Dedifferentiated amniotic fluid mesenchymal stem cell (primary cell): Measurements from ENCODE around the gene CD207.
A peak's percentile ranks its signal among the peaks of the same experiment; 100 is the strongest.
"Not testable (repeated sequence)": the region's sequence is repeated elsewhere in the genome, so short reads cannot be mapped to it uniquely, and the experiment has no call there.

Source experiments
- DNase-seq: peaks from one replicate; pipeline ENCODE4 v3.0.0-alpha.2; 2016; ENCODE audit errors: extremely low spot score

CD207 gene

DNA sequence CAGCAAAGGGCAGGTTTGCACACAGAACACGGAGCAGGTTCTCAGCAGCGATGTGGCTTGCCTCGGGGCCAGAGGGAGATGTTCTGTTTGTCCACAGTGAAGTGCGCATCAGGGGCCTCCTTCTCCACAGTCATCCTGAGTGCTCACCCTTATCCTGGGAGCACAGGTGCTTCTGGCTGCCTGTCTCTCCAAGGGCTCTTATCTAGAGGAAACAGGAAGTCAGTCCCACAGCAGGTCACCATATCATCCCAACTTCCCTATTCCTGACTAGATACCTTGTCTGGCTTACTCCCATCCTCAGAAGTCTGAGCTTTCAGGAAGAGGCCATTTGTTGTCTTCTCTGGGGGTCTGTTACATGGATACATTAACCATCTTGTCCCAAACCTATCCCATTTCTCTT is at the start of gene CD207:
TSS of gene CD207 (minus strand) at position 174 of the 400 bp plus-strand sequence. CDS start at position 134, 40 bp downstream.
- DNase-seq, result no peak

- not testable (repeated sequence) for DNase-seq
Observed at GRCh38 chr2:70878543-70878942, 42.9 kb upstream of the CD207 start.

DNA sequence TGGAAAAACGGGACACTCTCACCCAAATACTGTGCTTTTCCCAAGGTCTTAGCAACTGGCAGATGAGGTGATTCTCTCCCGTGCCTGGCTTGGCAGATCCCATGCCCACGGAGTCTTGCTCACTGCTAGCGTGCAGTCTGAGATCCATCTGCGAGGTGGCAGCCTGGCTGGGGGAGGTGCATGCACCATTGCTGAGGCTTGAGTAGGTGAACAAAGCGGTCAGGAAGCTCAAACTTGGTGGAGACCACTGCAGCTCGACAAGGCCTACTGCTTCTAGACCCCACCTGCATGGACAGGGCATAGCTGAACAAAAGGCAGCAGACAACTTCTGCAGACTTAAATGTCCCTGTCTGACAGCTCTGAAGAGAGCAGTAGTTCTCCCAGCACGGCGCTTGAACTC is 40.5 kb upstream of the CD207 start:
- DNase-seq, result not testable (repeated sequence)

DNA sequence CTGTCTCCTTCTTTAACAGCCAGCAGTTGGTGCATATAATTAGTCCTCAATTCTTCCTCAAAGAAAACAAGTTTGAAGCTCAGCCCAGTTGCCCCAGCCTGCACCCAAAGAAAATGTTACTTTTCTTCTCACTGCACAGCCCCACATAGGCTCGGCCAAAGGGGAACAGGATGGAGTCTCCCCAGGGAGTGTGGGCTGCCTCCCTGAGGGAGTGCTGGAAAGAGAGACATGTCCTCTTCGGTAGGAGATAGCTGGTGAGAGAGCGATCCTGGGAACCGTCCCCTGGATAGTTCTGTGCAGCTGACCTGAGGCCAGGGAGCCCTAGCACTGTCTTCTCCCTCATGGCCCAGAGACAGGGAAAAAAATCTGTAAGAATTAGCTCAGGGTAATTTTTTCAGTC is 37.9 kb upstream of the CD207 start:
- DNase-seq, result no peak

GRCh38 chr2:70871398-70872211 is 36.0 kb upstream of the CD207 start:
- peak; percentile 66 for DNase-seq

DNA sequence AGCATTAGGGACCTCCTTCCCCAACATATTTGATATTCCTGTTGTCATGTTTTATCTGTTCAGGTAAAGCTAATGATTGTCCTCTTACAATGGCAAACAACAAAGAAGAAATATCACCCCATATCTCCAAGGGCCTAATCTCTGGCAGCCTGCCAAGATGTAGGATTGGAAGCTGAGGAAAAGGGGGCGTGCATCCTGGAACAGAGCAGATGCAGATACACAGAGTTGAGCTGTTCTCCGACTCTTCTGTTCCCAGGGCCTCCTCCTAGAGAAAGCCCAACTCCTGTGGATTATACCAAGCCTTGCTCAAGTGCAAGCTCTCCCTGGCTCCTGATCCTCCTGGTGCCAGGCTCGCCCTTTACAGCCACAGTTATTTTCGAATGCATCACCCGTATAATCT is 35.2 kb upstream of the CD207 start:
- no peak for DNase-seq

DNA sequence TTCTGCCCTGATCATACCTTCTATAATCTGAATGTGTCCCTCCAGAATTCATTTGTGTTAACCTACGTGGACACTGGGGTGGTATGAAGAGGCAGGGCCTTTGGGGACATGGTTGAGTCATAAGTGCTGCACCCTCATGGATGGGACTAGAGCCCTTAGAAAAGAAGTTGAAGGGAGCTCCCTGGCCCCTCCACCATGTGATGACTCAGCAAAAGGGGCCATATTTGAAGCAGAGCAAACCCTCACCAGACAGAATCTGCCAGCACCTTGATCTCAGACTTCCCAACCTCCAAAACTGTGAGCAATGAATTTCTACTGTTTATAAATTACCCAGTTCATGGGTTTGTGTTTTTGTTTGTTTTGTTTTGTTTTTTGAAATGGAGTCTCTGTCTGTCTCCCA is 33.4 kb upstream of the CD207 start:
- no peak for DNase-seq

DNA sequence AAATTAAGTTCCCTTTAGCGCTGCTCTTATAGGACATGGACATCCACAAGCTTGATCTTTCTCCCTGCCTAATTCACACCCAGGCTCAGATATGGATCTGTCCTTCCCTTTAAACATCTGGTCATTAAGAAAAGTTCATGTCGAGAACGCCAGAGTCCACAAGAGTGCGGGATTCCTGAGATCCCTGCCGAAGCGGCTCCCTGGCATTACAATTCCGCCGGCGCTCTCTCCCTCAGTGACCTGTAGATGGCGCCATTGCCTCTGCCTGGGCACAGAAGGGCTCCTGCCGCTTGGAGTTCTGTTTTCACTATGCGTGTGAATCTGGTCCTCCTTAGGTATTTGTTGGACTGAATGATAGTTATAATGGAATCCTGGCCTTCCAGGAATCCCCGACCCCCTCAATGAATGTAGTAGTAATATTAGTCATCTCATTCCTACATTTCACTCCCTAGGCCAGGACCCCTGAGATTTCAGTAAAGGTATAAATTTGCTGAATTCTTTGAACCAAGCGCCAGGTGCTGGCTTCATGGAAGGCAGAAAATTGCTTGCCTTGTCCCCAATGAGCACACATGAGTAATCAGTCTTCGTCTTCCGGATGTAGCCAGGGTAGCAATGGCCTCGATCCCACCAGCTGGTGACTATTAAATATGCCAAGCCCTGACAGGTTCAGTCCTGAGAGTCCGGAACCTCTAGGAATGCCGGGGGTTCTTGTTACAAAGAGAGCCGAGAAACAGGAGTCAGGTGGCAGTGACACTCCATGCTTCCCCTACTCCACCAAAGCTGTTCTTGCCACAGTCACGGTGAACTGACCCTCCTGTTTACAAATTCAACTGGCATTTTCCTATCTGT is 26.4 kb upstream of the CD207 start:
- DNase-seq, result peak; percentile 75

GRCh38 chr2:70855667-70856066 is 20.1 kb upstream of the CD207 start:
- DNase-seq, result no peak

DNA sequence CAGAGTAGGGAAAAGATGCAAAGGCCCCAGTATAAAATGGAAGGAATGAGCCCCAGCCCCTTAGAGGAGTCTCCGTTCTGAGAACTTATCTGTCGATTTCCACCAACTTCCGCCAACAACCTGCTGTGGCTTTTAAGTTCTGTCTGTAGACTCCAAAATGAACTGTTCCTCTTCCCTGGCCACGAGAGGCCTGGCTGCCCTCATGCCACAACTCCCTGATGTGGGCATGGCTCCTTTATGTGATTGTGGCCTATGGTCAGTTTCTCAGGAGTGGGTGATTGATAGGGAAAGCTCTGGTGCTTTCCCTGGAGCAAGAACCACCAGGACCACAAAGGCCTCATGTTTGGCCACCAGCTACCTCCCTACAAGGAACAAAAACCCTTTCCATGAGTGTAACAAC is 18.8 kb upstream of the CD207 start:
- no peak for DNase-seq

DNA sequence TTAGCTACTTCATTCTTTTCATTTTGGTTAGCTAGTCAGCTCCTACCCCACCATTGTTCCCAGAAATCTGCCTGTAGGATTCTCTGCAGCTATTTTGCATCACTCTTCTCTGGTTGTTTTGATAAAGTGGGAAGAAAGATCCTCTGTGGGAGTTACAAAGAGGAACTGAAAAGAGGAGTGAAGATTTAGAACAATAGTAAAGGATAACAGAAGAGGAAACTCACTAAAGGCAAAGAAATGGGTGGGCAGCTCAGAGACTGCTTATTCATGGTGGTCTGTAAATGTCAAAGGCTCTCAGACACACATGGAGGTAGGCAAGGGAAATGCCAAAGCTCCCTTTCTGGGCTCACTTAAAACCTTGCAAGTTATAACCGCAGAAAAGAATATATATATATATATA is 17.2 kb upstream of the CD207 start:
- DNase-seq, result no peak

- no peak for DNase-seq
Observed at GRCh38 chr2:70851704-70852103, 16.1 kb upstream of the CD207 start.

DNA sequence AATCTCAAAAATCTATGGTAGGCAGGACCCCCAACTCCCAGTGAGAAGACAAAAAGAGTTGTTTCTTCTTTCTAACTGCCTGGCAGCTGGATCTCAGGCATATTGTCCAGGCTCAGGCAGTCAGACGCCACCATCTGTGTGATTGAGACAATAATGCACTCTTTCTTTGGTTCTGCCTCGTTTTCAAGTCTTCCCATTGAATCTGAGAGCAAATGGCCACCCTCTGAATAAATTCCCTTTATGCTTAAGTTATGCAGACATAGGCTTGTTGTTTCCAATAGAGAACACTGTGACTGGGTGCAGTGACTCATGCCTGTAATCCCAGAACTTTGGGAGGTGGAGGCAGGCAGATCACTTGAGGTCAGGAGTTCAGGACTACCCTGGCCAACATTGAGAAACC is 15.3 kb upstream of the CD207 start:
- no peak for DNase-seq

DNA sequence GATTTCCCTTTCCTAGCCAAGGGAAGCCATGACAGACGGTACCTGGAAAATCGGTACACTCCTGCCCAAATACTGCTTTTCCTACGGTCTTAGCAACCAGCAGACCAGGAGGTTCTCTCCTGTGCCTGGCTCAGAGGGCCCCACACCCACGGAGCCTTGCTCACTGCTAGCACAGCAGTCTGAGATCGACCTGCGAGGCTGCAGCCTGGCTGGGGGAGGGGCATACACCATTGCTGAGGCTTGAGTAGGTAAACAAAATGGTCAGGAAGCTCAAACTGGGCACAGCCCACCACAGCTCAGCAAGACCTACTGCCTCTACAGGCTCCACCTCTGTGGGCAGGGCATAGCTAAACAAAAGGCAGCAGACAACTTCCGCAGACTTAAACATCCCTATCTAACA is 6.8 kb upstream of the CD207 start:
- DNase-seq, result no peak

DNA sequence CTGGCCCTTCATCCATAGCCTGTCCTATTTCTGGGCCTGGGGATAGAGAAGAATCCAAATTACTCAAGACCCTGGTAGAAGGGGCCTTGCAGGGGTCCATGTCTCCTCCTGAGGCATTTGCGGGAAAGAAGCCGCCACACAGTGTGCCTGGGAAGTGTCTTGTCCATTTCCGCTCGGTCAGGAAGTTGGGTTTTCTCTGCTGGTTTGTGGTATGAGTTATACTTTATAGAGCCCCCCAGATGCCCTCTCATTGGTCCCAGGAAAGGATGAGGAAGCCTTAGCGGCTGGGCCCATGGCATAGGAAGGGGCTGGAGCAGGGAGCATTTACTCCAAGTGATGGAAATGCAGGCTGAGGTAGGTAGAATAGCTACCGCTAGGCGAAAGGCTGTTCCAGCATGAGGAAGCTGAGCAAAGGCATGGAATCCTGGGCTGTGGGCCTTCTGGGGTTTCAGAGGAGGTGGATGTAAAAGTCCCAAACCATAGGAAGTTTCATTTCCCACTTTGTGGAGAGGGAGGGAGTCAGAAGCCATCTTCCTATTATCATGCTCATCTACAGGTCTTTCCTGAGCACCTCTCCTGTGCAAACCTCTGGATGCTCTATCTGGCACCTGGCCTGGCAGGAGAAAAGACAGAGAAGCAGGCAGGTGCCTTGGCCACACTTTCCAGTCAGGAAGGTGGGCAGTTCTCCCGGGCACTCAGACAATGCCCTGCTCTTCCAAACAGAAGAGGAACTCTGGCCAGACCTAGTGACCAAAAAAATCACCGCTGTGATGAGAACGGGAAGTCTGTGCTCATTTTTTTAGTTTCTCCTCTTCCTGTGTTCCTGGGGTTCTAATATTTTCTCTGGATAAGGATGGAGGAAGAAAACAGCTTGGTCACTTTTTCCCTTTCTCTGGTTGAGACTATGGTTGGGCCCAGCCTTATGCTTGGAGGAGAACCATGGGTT is 2.6 kb upstream of the CD207 start:
- DNase-seq, result no peak

GRCh38 chr2:70834881-70835280 is 735 bp downstream of the CD207 start:
- DNase-seq, result no peak

DNA sequence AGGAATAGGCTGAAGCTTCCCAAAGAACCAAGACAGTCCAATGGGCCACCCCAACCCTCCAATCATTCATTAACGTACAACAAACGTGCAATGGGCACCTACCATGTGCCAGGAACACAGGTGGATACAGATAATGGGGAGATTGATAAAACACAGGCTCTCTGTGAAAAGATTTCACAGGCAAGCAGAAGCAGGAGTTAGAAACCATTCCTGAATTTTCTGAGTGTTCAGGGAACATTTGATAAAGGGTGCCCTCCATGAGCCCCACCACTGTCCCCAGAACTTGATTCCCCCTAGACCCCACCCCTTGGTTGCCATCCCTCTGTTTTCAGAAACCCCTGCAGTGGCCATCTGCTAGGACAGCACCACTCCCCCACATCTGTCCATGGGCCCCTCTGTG is 1.5 kb downstream of the CD207 start:
- DNase-seq, result no peak

DNA sequence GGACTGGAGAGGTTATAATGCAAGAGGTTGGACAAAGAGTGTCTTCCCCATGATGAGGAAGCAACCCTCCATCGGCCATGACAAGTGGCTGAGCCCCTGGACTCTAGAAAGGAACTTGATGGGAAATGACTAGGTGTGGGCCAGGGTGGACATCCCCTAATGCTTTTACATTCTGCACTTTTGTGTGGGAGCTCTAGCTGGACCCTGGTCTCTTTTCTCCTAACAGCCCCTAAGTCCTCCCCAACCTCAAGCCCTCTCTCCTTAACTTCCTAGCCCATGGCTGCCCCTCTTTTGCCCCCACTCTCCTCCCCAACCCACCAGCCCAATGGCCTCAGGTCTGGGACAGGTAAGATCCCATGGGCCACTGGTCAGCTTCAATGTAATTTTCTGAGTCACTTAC is 2.4 kb downstream of the CD207 start:
- no peak for DNase-seq

DNA sequence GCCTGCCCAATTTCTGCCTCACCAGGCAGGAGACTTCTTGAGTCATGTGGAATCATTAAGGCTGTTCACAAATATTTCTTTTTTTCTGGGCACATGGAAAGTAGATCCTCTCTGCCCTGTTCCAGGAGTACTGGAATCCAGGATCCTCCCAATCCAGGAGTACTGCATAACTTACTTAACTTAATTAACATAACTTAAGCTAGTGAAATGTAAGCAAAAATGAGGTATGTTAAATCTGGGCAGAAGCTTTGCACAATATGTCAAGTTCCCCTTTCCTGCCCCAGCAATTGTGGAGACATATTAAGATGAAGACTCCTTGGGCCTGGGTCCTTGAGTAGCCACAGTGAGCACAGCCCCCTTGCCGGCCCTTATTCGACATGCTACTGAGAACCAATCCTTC is 3.2 kb downstream of the CD207 start:
- DNase-seq, result no peak

DNA sequence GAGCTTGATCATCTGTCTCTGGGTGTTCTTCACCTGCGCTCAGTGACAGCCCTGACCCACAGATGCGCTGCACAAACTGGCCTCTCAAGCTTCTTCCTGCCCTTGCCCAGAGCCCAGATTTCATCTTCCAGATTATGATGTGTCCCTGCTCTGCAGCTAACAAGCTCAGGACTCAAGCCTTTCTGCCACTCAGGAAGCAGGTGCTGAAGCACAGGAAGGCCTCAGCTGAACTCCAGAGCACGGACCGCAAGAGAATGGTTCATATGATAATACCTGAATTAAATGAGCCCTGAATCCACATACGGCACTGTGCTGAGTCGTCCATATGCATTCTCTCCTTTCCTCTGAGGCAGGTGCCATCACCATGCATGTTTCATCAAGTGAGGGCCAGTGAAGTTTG is 3.8 kb downstream of the CD207 start:
- DNase-seq, result no peak

GRCh38 chr2:70830366-70830765 is 5.2 kb downstream of the CD207 start:
- no peak for DNase-seq

- DNase-seq, result no peak
Observed at GRCh38 chr2:70829916-70830315, 5.7 kb downstream of the CD207 start.
